OCI-LY7 (cell line): ENCODE data around the gene TUBGCP5. TPM values are rescaled to one million over a fixed set of nuclear protein-coding genes. Genes with fewer than 3 reads are reported as not detected.

ENCODE experiments used
- BruUV-seq: library from RNA; stranded (reverse); fragments of 400-500 nt; replicated peaks from 2 replicates; lab custom pipeline; 2021; lab: Mats Ljungman, UMichigan
- CTCF ChIA-PET: fragments of 300-600 bp; sonication (Branson Sonifier 250); formaldehyde crosslinking; loops from one replicate; lab custom pipeline; 2022; ENCODE audit warnings: antibody characterized with exemption; ENCODE audit not compliant: unreplicated experiment; lab: Charles Lee
- POLR2A ChIA-PET: fragments of 300-600 bp; sonication (Branson Sonifier 250); formaldehyde crosslinking; loops from one replicate; lab custom pipeline; 2022; ENCODE audit warnings: antibody characterized with exemption; lab: Charles Lee
- DNase-seq: peaks from one replicate; pipeline ENCODE4 v3.0.0-alpha.2; 2015; ENCODE audit warnings: low spot score
- H2AFZ ChIP-seq: fragments of 200-600 bp; sonication (generic), shearing (Covaris generic); 2 replicates; pipeline ENCODE4 v1.6.1; 2014; ENCODE audit warnings: mild to moderate bottlenecking, antibody characterized with exemption, low read length, moderate library complexity
- H3K27ac ChIP-seq: fragments of 200-600 bp; sonication (generic); 2 replicates; pipeline ENCODE4 v1.5.1; 2014; ENCODE audit warnings: mixed run types, low read depth, mild to moderate bottlenecking, moderate library complexity, low read length, inconsistent platforms; ENCODE audit not compliant: poor library complexity, severe bottlenecking
- H3K36me3 ChIP-seq: fragments of 200-600 bp; sonication (generic); 2 replicates; pipeline ENCODE4 v1.6.1; 2014; ENCODE audit warnings: mild to moderate bottlenecking, antibody characterized with exemption, low read length, moderate library complexity, mixed read lengths; ENCODE audit not compliant: insufficient read depth
- H3K4me1 ChIP-seq: fragments of 200-600 bp; sonication (generic); 2 replicates; pipeline ENCODE4 v1.5.1; 2014; ENCODE audit warnings: mild to moderate bottlenecking, low read length; ENCODE audit not compliant: insufficient read depth, poor library complexity, severe bottlenecking
- H3K4me2 ChIP-seq: fragments of 200-600 bp; sonication (generic); 2 replicates; pipeline ENCODE4 v1.6.1; 2014; ENCODE audit warnings: mild to moderate bottlenecking, low read length
- H3K4me3 ChIP-seq: fragments of 200-600 bp; sonication (generic); 2 replicates; pipeline ENCODE4 v1.5.1; 2014; ENCODE audit warnings: mild to moderate bottlenecking, low read depth, low read length; ENCODE audit not compliant: poor library complexity, severe bottlenecking
- H3K79me2 ChIP-seq: fragments of 200-600 bp; sonication (generic); 2 replicates; pipeline ENCODE4 v1.6.1; 2016; ENCODE audit warnings: low read depth, mild to moderate bottlenecking, low read length, moderate library complexity, mixed read lengths; ENCODE audit not compliant: insufficient read depth
- H3K9me2 ChIP-seq: fragments of 200-600 bp; sonication (generic); 2 replicates; pipeline ENCODE4 v1.6.1; 2016; ENCODE audit warnings: mild to moderate bottlenecking, low read length, mixed read lengths; ENCODE audit not compliant: insufficient read depth
- H3K9me3 ChIP-seq: fragments of 200-600 bp; sonication (generic); 2 replicates; pipeline ENCODE4 v1.6.1; 2014; ENCODE audit warnings: mild to moderate bottlenecking, mixed run types, low read length, mixed read lengths
- H4K20me1 ChIP-seq: fragments of 200-600 bp; sonication (generic); 2 replicates; pipeline ENCODE4 v1.6.1; 2014; ENCODE audit warnings: mild to moderate bottlenecking, antibody characterized with exemption, low read length, moderate library complexity, mixed read lengths; ENCODE audit not compliant: insufficient read depth
- EZH2phosphoT487 ChIP-seq: fragments of 200-600 bp; sonication (generic); IDR thresholded peaks from 2 replicates; pipeline ENCODE4 v1.6.1; 2018; ENCODE audit warnings: low read depth, borderline replicate concordance, mild to moderate bottlenecking, mixed run types, antibody characterized with exemption, low read length, moderate library complexity, mixed read lengths
- intact Hi-C: fragments of 100-400 bp; cut with micrococcal nuclease; formaldehyde crosslinking; loops from one replicate; pipeline ENCODE4 v1.10.0; 2022; ENCODE audit not compliant: unreplicated experiment
- total RNA-seq, 2 experiments: library from RNA; depleted of rRNA in 1 of 2; stranded (reverse); fragments of >200 nt in 1 of 2; shearing (Covaris generic) in 1 of 2; gene quantifications; 2 replicates each; pipeline ENCODE4 v1.2.3, GENCODE V29; 2014 to 2022
- TF ChIP-seq, protein P1 (sequence below): fragments of 200-600 bp; sonication (generic); conservative IDR thresholded peaks from 2 replicates; pipeline ENCODE4 v1.5.1; 2014; ENCODE audit warnings: mild to moderate bottlenecking, antibody characterized with exemption, low read length, moderate library complexity, mixed read lengths

The TUBGCP5 gene
- total RNA-seq, 2 experiments from 2014 or later = 30.9 to 36.3 TPM

DNA sequence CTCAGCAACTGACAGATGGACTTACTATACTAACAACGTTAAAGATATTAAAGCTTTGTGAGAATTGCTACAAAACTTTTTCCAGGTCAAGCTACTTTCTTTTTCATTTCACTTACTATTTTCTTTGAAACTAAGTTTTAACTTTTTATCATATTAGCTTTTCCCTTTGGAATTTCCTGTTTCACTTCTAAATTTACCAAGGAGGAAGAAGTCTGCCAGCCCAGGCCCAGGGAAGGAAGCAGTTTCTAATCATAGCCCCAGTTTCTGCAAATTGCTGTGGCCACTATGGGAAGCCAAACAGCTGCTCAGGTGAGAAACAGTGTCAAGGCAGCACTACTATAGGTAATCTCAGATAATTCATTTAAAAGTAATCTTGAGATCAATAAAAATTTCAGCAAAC lies 77.6 kb downstream of the TUBGCP5 start:
- Histone ChIP-seq H3K9me2 (no peaks in the 10 kb centered on the region), H3K4me2 (no peak overlapping the region), H3K9me3 (no peaks in the 10 kb centered on the region), H3K4me1 (no peaks in the 10 kb centered on the region), H3K36me3 (no peaks in the 10 kb centered on the region), H2AFZ (no peak overlapping the region), H4K20me1 (no peaks in the 10 kb centered on the region), H3K27ac (no peak overlapping the region), H3K79me2 (no peaks in the 10 kb centered on the region), H3K4me3 (no peak overlapping the region)
- no peak for TF ChIP-seq EZH2phosphoT487
- TF ChIP-seq, protein P1, sequence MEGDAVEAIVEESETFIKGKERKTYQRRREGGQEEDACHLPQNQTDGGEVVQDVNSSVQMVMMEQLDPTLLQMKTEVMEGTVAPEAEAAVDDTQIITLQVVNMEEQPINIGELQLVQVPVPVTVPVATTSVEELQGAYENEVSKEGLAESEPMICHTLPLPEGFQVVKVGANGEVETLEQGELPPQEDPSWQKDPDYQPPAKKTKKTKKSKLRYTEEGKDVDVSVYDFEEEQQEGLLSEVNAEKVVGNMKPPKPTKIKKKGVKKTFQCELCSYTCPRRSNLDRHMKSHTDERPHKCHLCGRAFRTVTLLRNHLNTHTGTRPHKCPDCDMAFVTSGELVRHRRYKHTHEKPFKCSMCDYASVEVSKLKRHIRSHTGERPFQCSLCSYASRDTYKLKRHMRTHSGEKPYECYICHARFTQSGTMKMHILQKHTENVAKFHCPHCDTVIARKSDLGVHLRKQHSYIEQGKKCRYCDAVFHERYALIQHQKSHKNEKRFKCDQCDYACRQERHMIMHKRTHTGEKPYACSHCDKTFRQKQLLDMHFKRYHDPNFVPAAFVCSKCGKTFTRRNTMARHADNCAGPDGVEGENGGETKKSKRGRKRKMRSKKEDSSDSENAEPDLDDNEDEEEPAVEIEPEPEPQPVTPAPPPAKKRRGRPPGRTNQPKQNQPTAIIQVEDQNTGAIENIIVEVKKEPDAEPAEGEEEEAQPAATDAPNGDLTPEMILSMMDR = no peak
- DNase-seq = no peak
- ChIA-PET CTCF (no interaction called here), POLR2A (interaction anchor here (1.0 kb wide), 1 partner anchor 9 kb away, joined by 5 read pairs; no protein-coding TSS in a partner anchor)
- intact Hi-C loops = no loop called here
- no TSS peak for BruUV-seq

DNA sequence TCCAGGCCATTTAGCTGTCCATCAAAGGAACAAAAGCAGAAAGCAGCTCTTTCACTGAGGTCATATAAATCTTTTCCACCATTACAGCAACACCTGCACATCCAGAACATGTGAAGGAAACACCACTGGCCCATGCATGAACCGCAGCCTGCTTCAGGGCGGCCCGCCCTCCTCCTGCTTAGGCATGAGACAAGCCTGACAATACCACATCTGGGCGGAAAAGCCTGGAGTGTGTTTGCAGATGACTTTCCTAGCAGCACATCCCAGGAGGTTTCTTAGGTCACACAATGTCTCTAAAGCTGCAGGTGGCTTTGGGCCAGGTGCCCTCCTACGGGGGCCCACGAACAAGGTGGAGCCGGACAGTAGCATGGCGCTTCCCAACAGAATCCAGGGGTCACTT lies 78.8 kb downstream of the TUBGCP5 start:
- Histone ChIP-seq H4K20me1 (no peaks in the 10 kb centered on the region), H3K4me2 (no peak overlapping the region), H3K27ac (no peak overlapping the region), H3K79me2 (no peaks in the 10 kb centered on the region), H3K9me2 (no peaks in the 10 kb centered on the region), H3K36me3 (no peaks in the 10 kb centered on the region), H3K4me1 (no peaks in the 10 kb centered on the region), H3K9me3 (no peaks in the 10 kb centered on the region), H2AFZ (no peak overlapping the region), H3K4me3 (no peak overlapping the region)
- ChIA-PET POLR2A (interaction anchor here (0.6 kb wide), 1 partner anchor 336 kb away, joined by 7 read pairs; no protein-coding TSS in a partner anchor), CTCF (no interaction called here)
- DNase-seq = no peak
- TF ChIP-seq, protein P1 = no peak
- TF ChIP-seq EZH2phosphoT487 = no peak
- intact Hi-C loops = no loop called here
- BruUV-seq = no TSS peak

DNA sequence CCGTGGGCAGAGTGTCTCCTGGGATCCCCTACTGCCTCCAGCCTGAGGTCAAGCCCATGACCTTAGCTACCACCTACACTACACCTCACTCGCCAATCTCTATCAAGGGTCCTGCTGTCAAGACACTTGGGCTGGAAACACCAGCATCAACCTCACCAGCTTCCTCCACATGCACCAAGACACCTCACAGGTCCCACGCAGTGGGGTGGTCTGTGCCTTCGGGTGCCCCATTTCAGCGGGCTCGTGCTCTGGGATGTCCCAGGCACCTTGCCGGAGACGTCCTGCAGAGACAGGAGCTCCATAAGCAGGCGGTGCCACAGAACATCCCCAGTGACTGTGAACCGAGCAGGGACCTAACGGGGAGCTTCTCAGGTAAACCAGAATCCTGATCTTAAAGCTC lies 79.2 kb downstream of the TUBGCP5 start:
- no peak overlapping the region for H3K4me2 ChIP-seq
- ChIA-PET CTCF (no interaction called here), POLR2A (interaction anchor here (0.6 kb wide), 1 partner anchor 336 kb away, joined by 7 read pairs; no protein-coding TSS in a partner anchor)
- intact Hi-C loops = no loop called here
- no peaks in the 10 kb centered on the region for H3K9me2 ChIP-seq
- no peak overlapping the region for H2AFZ ChIP-seq
- H3K4me1 ChIP-seq = no peaks in the 10 kb centered on the region
- TF ChIP-seq, protein P1 = no peak
- no peak for TF ChIP-seq EZH2phosphoT487
- H3K27ac ChIP-seq = no peak overlapping the region
- H3K36me3 ChIP-seq = no peaks in the 10 kb centered on the region
- no peak for DNase-seq
- no peak overlapping the region for H3K4me3 ChIP-seq
- no peaks in the 10 kb centered on the region for H3K9me3 ChIP-seq
- H4K20me1 ChIP-seq = no peaks in the 10 kb centered on the region
- BruUV-seq = no TSS peak
- no peaks in the 10 kb centered on the region for H3K79me2 ChIP-seq
